BLaER1 (cell line): ENCODE results near the gene SERHL2.
"Not testable (repeated sequence)": the region's sequence is repeated elsewhere in the genome, so short reads cannot be mapped to it uniquely, and the experiment has no call there.

Experiments used
- H3K27ac ChIP-seq: shearing (Covaris generic); formaldehyde crosslinking; 2 replicates; pipeline ENCODE4 v1.8.1; 2022
- H3K27me3 ChIP-seq: shearing (Covaris generic); formaldehyde crosslinking; 2 replicates; pipeline ENCODE4 v1.8.1; 2022
- H3K36me3 ChIP-seq: shearing (Covaris generic); formaldehyde crosslinking; 2 replicates; pipeline ENCODE4 v1.8.1; 2022
- H3K4me1 ChIP-seq: shearing (Covaris generic); formaldehyde crosslinking; 2 replicates; pipeline ENCODE4 v1.8.1; 2022
- H3K4me2 ChIP-seq: shearing (Covaris generic); formaldehyde crosslinking; 2 replicates; pipeline ENCODE4 v1.8.1; 2022
- H3K4me3 ChIP-seq: shearing (Covaris generic); formaldehyde crosslinking; 2 replicates; pipeline ENCODE4 v1.8.1; 2022
- H3K9ac ChIP-seq: shearing (Covaris generic); formaldehyde crosslinking; 2 replicates; pipeline ENCODE4 v1.8.1; 2022
- H3K9me3 ChIP-seq: shearing (Covaris generic); formaldehyde crosslinking; 2 replicates; pipeline ENCODE4 v1.8.1; 2022
- H4K20me1 ChIP-seq: shearing (Covaris generic); formaldehyde crosslinking; 2 replicates; pipeline ENCODE4 v1.8.1; 2022
- Cebpa-rat ChIP-seq: shearing (Covaris generic); IDR thresholded peaks from 2 replicates; pipeline ENCODE4 v1.8.1; 2022

Gene SERHL2

GRCh38 chr22:42591987-42592386, 38.2 kb downstream of the SERHL2 start:
- H3K9ac ChIP-seq: no peak overlapping the region
- no peaks in the 10 kb centered on the region for H3K27me3 ChIP-seq
- no peak for TF ChIP-seq Cebpa-rat
- peaks cover 48% of the 10 kb centered on the region for H4K20me1 ChIP-seq
- H3K27ac ChIP-seq: no peak overlapping the region
- no peak overlapping the region for H3K4me3 ChIP-seq
- peaks cover 13% of the 10 kb centered on the region for H3K4me1 ChIP-seq
- H3K9me3 ChIP-seq: no peaks in the 10 kb centered on the region
- H3K4me2 ChIP-seq: no peak overlapping the region
- peaks cover 100% of the 10 kb centered on the region for H3K36me3 ChIP-seq

DNA sequence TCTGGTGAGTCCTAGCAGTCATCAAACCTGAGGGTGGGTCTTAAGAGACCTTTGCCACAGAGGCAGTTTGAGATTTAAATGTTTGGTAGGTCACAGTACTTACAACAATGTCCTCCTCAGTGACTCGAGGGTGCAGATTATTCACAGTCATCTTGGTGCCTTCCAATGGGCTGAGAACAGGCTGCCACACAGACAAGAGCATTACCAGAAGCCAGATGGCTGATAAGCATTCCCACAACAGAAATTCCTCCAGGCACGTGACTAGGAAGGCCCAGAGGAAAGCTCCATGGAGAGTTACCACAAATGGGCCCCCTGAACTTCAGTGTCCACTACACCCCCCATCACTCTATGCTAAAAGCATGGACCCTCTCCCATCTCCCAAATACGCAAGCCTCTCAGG, 41.7 kb downstream of the SERHL2 start:
- Histone ChIP-seq H3K4me3 (no peak overlapping the region), H3K4me1 (no peaks in the 10 kb centered on the region), H3K36me3 (peaks cover 100% of the 10 kb centered on the region), H3K4me2 (no peak overlapping the region), H3K9me3 (no peaks in the 10 kb centered on the region), H4K20me1 (peaks cover 78% of the 10 kb centered on the region), H3K9ac (no peak overlapping the region), H3K27me3 (no peaks in the 10 kb centered on the region), H3K27ac (no peak overlapping the region)
- no peak for TF ChIP-seq Cebpa-rat

- H3K36me3 ChIP-seq: peaks cover 100% of the 10 kb centered on the region
Observed at GRCh38 chr22:42596336-42596735, 42.6 kb downstream of the SERHL2 start.

GRCh38 chr22:42596863-42597530, 43.2 kb downstream of the SERHL2 start:
- no peak for TF ChIP-seq Cebpa-rat
- no peaks in the 10 kb centered on the region for H3K27me3 ChIP-seq
- no peaks in the 10 kb centered on the region for H3K9me3 ChIP-seq
- peaks cover 84% of the 10 kb centered on the region for H4K20me1 ChIP-seq
- H3K4me1 ChIP-seq: no peaks in the 10 kb centered on the region
- no peak overlapping the region for H3K4me2 ChIP-seq
- no peak overlapping the region for H3K4me3 ChIP-seq
- H3K9ac ChIP-seq: no peak overlapping the region
- H3K27ac ChIP-seq: no peak overlapping the region
- H3K36me3 ChIP-seq: peaks cover 100% of the 10 kb centered on the region

More at GRCh38 chr22:42596336-42596735, 42.6 kb downstream of the SERHL2 start:
- Histone ChIP-seq H3K27ac (no peak overlapping the region), H3K27me3 (no peaks in the 10 kb centered on the region), H3K9me3 (no peaks in the 10 kb centered on the region), H4K20me1 (peaks cover 84% of the 10 kb centered on the region), H3K4me1 (no peaks in the 10 kb centered on the region), H3K4me3 (no peak overlapping the region), H3K4me2 (no peak overlapping the region), H3K9ac (no peak overlapping the region)
- TF ChIP-seq Cebpa-rat: no peak

DNA sequence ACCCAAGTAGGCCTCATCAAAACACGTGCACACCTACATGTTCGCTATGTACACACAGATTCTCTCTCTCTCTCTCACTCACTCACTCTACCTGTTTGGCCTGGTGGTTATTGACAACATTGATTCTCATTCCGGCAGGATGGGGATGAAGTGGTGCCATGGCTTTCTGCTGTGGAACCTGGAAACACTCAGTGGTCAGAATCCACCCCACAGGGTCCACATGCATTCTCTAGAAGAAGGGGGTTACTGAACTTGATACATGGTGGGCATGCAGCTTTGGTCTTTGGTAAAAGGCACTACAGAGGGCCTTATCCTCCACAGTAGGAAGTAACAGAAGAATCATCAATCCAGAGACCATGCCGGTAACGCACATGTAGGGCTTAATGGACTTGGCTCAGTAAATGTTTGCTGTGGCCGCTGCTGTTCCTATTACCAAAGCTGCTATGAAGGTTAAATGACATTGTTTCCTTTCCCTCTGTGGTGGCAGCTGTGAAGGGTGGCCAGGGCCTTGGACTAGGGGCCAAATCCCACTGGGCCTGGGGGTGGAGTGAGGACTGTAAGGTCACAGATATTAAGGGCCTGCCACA, 48.2 kb downstream of the SERHL2 start:
- Histone ChIP-seq H3K9ac (no peak overlapping the region), H3K27me3 (no peaks in the 10 kb centered on the region), H3K27ac (no peak overlapping the region), H3K4me1 (no peaks in the 10 kb centered on the region), H3K9me3 (no peaks in the 10 kb centered on the region), H4K20me1 (peaks cover 100% of the 10 kb centered on the region), H3K4me3 (no peak overlapping the region), H3K36me3 (peaks cover 100% of the 10 kb centered on the region), H3K4me2 (no peak overlapping the region)
- TF ChIP-seq Cebpa-rat: no peak

DNA sequence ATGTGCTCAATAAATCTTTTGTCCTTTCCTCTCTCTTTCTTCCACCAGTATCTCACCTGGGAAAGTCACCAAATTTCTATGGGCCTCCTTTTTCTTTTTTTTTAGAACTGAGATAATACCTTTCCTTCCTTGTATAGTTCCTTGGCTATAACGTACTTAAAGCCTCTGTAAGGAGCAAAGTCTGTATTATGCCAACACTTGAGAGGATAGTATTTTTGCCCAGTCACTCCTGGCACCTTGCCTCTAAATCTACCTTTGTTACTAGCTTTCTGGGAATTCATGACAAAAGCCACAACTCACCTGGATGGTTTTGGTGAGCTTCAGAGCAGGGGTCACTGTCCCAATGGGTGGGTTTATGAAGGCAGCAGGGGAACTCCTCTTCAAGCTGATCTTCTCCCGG, 48.7 kb downstream of the SERHL2 start:
- Histone ChIP-seq H4K20me1 (peaks cover 100% of the 10 kb centered on the region), H3K4me1 (no peaks in the 10 kb centered on the region), H3K9ac (no peak overlapping the region), H3K4me2 (no peak overlapping the region), H3K36me3 (peaks cover 100% of the 10 kb centered on the region), H3K9me3 (no peaks in the 10 kb centered on the region; the same call in 1 of the 2 replicates), H3K27me3 (no peaks in the 10 kb centered on the region), H3K4me3 (no peak overlapping the region), H3K27ac (no peak overlapping the region)
- TF ChIP-seq Cebpa-rat: no peak

DNA sequence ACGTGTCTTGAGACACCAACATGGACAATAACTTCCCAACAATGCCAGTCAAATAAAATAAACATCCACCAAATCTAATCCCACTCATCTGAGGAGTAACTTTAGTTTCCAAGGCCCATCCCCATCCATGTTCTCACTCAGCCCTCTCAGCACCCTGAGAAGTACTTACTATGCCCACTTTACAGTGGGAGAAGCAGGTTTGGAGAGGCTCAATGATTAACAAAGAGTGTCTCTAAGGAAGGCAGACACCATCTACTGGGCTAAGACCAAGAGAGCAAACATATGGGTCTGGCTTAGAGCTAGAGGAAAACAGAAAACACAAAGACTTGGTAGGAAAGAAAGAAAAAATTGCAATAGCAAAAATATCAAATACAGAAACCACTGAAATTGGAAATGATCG, 49.7 kb downstream of the SERHL2 start:
- Histone ChIP-seq H3K27ac (no peak overlapping the region), H3K36me3 (peaks cover 100% of the 10 kb centered on the region), H3K4me3 (no peak overlapping the region), H4K20me1 (peaks cover 100% of the 10 kb centered on the region), H3K4me2 (no peak overlapping the region), H3K4me1 (no peaks in the 10 kb centered on the region), H3K9ac (no peak overlapping the region), H3K27me3 (no peaks in the 10 kb centered on the region), H3K9me3 (peaks cover 9% of the 10 kb centered on the region; the same call in 1 of the 2 replicates)
- TF ChIP-seq Cebpa-rat: no peak

DNA sequence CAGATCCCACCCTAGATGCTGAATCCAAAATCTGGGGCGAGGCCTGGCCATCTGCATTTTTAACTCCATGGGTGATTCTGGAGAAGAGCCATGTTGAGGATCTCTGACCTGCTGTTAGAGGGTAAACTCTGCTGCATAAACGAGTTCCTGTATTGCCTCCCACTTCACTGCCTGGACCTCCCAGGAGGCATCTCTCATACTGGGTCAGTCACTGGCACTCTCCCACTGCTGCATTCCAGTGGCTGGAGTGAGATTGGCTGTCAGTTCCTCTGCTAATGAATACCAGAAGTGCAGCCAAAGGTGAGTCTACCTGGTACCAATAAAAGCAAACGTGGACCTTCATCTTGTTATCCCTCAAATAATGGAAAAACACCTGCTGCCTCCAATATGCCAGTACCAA, 50.6 kb downstream of the SERHL2 start:
- no peak overlapping the region for H3K9ac ChIP-seq
- no peaks in the 10 kb centered on the region for H3K4me1 ChIP-seq
- no peak for TF ChIP-seq Cebpa-rat
- no peak overlapping the region for H3K4me2 ChIP-seq
- peaks cover 100% of the 10 kb centered on the region for H4K20me1 ChIP-seq
- peaks cover 19% of the 10 kb centered on the region; the same call in 1 of the 2 replicates for H3K9me3 ChIP-seq
- H3K27me3 ChIP-seq: no peaks in the 10 kb centered on the region
- no peak overlapping the region for H3K4me3 ChIP-seq
- H3K27ac ChIP-seq: no peak overlapping the region
- peaks cover 100% of the 10 kb centered on the region for H3K36me3 ChIP-seq

DNA sequence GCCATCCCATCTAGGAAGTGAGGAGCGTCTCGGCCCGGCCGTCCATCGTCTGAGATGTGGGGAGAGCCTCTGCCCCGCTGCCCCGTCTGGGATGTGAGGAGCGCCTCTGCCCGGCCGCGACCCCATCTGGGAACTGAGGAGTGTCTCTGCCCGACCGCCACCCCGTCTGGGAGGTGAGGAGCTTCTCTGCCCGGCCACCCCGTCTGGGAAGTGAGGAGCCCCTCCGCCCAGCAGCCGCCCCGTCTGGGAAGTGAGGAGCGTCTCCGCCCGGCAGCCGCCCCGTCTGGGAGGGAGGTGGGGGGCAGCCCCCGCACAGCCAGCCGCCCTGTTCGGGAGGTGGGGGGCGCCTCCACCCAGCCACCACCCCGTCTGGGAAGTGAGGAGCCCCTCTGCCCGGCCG, 53.9 kb downstream of the SERHL2 start:
- Histone ChIP-seq H3K9me3 (peaks cover 19% of the 10 kb centered on the region; the same call in 1 of the 2 replicates), H4K20me1 (peaks cover 100% of the 10 kb centered on the region), H3K36me3 (peaks cover 98% of the 10 kb centered on the region), H3K4me1 (peaks cover 25% of the 10 kb centered on the region)
- H3K4me3 ChIP-seq, H3K9ac ChIP-seq, H3K27me3 ChIP-seq, H3K27ac ChIP-seq, H3K4me2 ChIP-seq: not testable (repeated sequence)

- Histone ChIP-seq H3K9me3 (peaks cover 19% of the 10 kb centered on the region; the same call in 1 of the 2 replicates), H3K27me3 (no peaks in the 10 kb centered on the region), H4K20me1 (peaks cover 100% of the 10 kb centered on the region), H3K27ac (no peak overlapping the region), H3K4me2 (no peak overlapping the region), H3K36me3 (peaks cover 92% of the 10 kb centered on the region), H3K4me1 (peaks cover 32% of the 10 kb centered on the region), H3K4me3 (no peak overlapping the region), H3K9ac (no peak overlapping the region)
- TF ChIP-seq Cebpa-rat: no peak
Observed at GRCh38 chr22:42608136-42608822, 54.5 kb downstream of the SERHL2 start.
